IMR-90 (cell line): ENCODE results near the gene OTUD7B.

Experiments
- BHLHE40 ChIP-seq: fragments of 150-350 bp; IDR thresholded peaks from 2 replicates; pipeline ENCODE4 v1.6.1; 2016; ENCODE audit warnings: mild to moderate bottlenecking, low read depth, low read length
- CEBPB ChIP-seq: IDR thresholded peaks from 2 replicates; pipeline ENCODE4 v1.6.1; 2012; ENCODE audit warnings: low read depth, low read length, improper control_type of control experiment
- CHD1 ChIP-seq: IDR thresholded peaks from 2 replicates; pipeline ENCODE4 v1.6.1; 2012; ENCODE audit warnings: low read depth, low read length, improper control_type of control experiment
- CTCF ChIP-seq: conservative IDR thresholded peaks from 2 replicates; pipeline ENCODE4 v1.5.1; 2012; ENCODE audit warnings: mild to moderate bottlenecking, low read depth, low read length, improper control_type of control experiment
- FOS ChIP-seq: fragments of 150-350 bp; IDR thresholded peaks from 2 replicates; pipeline ENCODE4 v1.6.1; 2016; ENCODE audit warnings: low read depth, low read length
- MAFK ChIP-seq: IDR thresholded peaks from 2 replicates; pipeline ENCODE4 v1.6.1; 2012; ENCODE audit warnings: low read depth, low read length, improper control_type of control experiment
- POLR2A ChIP-seq: IDR thresholded peaks from 2 replicates; pipeline ENCODE4 v1.6.1; 2012; ENCODE audit warnings: mild to moderate bottlenecking, low read depth, low read length
- RAD21 ChIP-seq: IDR thresholded peaks from 2 replicates; pipeline ENCODE4 v1.6.1; 2012; ENCODE audit warnings: low read length, improper control_type of control experiment
- RFX5 ChIP-seq: IDR thresholded peaks from 2 replicates; pipeline ENCODE4 v1.8.0; 2012; ENCODE audit warnings: low read depth, mild to moderate bottlenecking, low read length, moderate library complexity
- TF ChIP-seq, protein P1 (sequence below): fragments of 150-350 bp; IDR thresholded peaks from 2 replicates; pipeline ENCODE4 v1.6.1; 2017; ENCODE audit warnings: mild to moderate bottlenecking, antibody characterized with exemption, low read length, low read depth

DNA sequence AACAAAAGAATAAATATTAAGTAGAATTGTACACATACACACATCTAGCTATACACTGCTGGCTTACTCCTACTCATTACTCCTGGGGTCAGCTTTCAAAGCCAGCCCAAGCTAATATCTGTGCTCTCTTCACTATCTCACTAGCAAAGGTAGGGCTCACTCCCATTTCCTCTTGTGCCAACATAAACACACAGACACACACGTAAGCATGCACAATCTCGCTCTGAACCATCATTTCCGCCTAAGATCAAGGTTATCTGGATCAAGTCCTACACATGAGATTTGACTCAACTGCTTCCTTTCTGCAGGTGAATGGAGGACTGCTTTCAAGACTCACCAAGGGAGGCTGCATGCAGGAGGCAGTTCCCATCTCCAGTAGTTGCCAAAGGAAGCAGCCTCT is 45.1 kb downstream of the OTUD7B start:
- no peak for TF ChIP-seq BHLHE40
- no peak for TF ChIP-seq CTCF
- TF ChIP-seq MAFK: no peak
- TF ChIP-seq POLR2A: no peak
- no peak for TF ChIP-seq RFX5
- no peak for TF ChIP-seq CHD1
- TF ChIP-seq CEBPB: no peak
- TF ChIP-seq, protein P1, sequence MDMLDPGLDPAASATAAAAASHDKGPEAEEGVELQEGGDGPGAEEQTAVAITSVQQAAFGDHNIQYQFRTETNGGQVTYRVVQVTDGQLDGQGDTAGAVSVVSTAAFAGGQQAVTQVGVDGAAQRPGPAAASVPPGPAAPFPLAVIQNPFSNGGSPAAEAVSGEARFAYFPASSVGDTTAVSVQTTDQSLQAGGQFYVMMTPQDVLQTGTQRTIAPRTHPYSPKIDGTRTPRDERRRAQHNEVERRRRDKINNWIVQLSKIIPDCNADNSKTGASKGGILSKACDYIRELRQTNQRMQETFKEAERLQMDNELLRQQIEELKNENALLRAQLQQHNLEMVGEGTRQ: no peak
- no peak for TF ChIP-seq FOS
- TF ChIP-seq RAD21: no peak
